Fibroblast of lung (primary cell): Measurements from ENCODE around the gene PILRB. TPM values are rescaled to one million over a fixed set of nuclear protein-coding genes. Genes with fewer than 3 reads are reported as not detected.
"Not testable (repeated sequence)": the region's sequence is repeated elsewhere in the genome, so short reads cannot be mapped to it uniquely, and the experiment has no call there.

Experiments used
- DNase-seq, 2 donors: peaks; one replicate each; pipeline versions ENCODE4 v3.0.0 to v3.0.0-alpha.2; 2010; ENCODE audit warnings: low read depth in 2 of 2
- H2AFZ ChIP-seq: 2 replicates; pipeline ENCODE4 v1.5.1; 2012; ENCODE audit warnings: low read length, control low read depth, inconsistent platforms
- H3K27ac ChIP-seq: 2 replicates; pipeline ENCODE4 v1.5.1; 2011; ENCODE audit warnings: low read length, control low read depth; ENCODE audit not compliant: insufficient read depth
- H3K27me3 ChIP-seq: 2 replicates; pipeline ENCODE4 v1.5.1; 2011; ENCODE audit warnings: mild to moderate bottlenecking, low read length; ENCODE audit not compliant: control insufficient read depth, insufficient read depth
- H3K36me3 ChIP-seq: 2 replicates; pipeline ENCODE4 v1.5.1; 2011; ENCODE audit warnings: low read length; ENCODE audit not compliant: control insufficient read depth, insufficient read depth
- H3K4me1 ChIP-seq: 2 replicates; pipeline ENCODE4 v1.5.1; 2011; ENCODE audit warnings: low read length; ENCODE audit not compliant: control insufficient read depth, insufficient read depth; ENCODE audit errors: extremely low read depth
- H3K4me2 ChIP-seq: 2 replicates; pipeline ENCODE4 v1.5.1; 2011; ENCODE audit warnings: low read length, control low read depth; ENCODE audit not compliant: insufficient read depth; ENCODE audit errors: extremely low read depth
- H3K4me3 ChIP-seq, 4 experiments: fragments of 200-600 bp in 1 of 4; sonication (generic) in 1 of 4; replicated peaks in 1 of 4; 2 replicates each; pipeline ENCODE4 v1.5.1; 2011 to 2016; ENCODE audit warnings: low read length in 4 of 4, low read depth in 3 of 4, mild to moderate bottlenecking in 3 of 4, control low read depth in 2 of 4, inconsistent platforms in 1 of 4, mixed read lengths in 1 of 4; ENCODE audit not compliant: insufficient read depth in 1 of 4; ENCODE audit errors: control extremely low read depth in 1 of 4
- H3K79me2 ChIP-seq: 2 replicates; pipeline ENCODE4 v1.5.1; 2012; ENCODE audit warnings: mild to moderate bottlenecking, low read length, inconsistent platforms; ENCODE audit not compliant: control insufficient read depth, insufficient read depth
- H3K9ac ChIP-seq: 2 replicates; pipeline ENCODE4 v1.5.1; 2011; ENCODE audit warnings: mild to moderate bottlenecking, low read length, control low read depth; ENCODE audit not compliant: insufficient read depth
- H3K9me3 ChIP-seq: 2 replicates; pipeline ENCODE4 v1.5.1; 2012; ENCODE audit warnings: low read depth, low read length; ENCODE audit not compliant: control insufficient read depth, insufficient read depth
- H4K20me1 ChIP-seq: 2 replicates; pipeline ENCODE4 v1.5.1; 2011; ENCODE audit warnings: low read length; ENCODE audit not compliant: control insufficient read depth, insufficient read depth; ENCODE audit errors: extremely low read depth
- EZH2 ChIP-seq: IDR thresholded peaks from 2 replicates; pipeline ENCODE4 v1.5.1; 2012; ENCODE audit warnings: low read length, control low read depth, mild to moderate bottlenecking; ENCODE audit errors: missing control alignments
- polyA plus RNA-seq, 2 donors: library from polyadenylated mRNA; depleted of rRNA in 1 of 2; stranded (reverse) in 1 of 2; unstranded in 1 of 2; fragments of >200 nt; gene quantifications; 2 replicates each; pipeline ENCODE4 v1.2.1, GENCODE V29; 2011 to 2012; ENCODE audit warnings: missing spikeins in 1 of 2
- total RNA-seq: library from RNA; depleted of rRNA; stranded (reverse); fragments of >200 nt; gene quantifications from 2 replicates; pipeline ENCODE4 v1.2.1, GENCODE V29; 2014
- TF ChIP-seq, protein P1 (sequence below), 2 donors: IDR thresholded peaks in 1 of 2; conservative IDR thresholded peaks in 1 of 2; 1 replicate in 1 of 2; 2 replicates in 1 of 2; pipeline ENCODE4 v1.5.1; 2011 to 2012; ENCODE audit warnings: low read length in 2 of 2, control low read depth in 1 of 2, inconsistent platforms in 1 of 2, low read depth in 1 of 2, mild to moderate bottlenecking in 1 of 2

The PILRB gene
- total and polyA plus RNA-seq, 2 donors (not counting 1 experiment from before 2014, with no cell fraction given): 4.3 to 6.5 TPM

DNA sequence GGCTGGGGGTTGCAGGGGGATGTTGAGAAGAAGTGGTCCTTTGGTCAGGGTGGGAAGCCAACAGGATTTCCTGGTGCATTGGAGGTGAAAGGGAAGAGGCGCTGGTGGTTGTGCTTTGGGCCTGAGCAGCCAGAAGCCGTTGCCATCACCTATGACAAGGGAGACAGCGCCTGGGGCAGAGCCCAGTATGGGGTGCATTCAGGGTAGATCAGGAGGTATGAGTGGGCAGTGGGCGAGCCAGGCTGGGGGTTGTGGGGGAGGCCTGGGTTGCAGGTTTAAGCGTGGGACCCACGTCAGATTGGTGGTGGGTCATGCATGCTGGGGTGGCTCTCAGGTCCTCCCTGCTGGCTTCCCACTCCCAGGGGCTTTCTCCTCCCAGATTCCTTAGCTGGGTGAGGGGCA lies 6.3 kb upstream of the PILRB start:
- Histone ChIP-seq H3K9ac (no peak overlapping the region), H3K4me3 (no peak overlapping the region), H3K36me3 (peaks cover 29% of the 10 kb centered on the region), H4K20me1 (no peaks in the 10 kb centered on the region), H3K9me3 (no peaks in the 10 kb centered on the region), H3K79me2 (no peaks in the 10 kb centered on the region), H2AFZ (no peak overlapping the region), H3K4me2 (no peak overlapping the region), H3K27ac (no peak overlapping the region), H3K4me1 (no peaks in the 10 kb centered on the region), H3K27me3 (no peaks in the 10 kb centered on the region)
- no peak for TF ChIP-seq EZH2
- TF ChIP-seq, protein P1, sequence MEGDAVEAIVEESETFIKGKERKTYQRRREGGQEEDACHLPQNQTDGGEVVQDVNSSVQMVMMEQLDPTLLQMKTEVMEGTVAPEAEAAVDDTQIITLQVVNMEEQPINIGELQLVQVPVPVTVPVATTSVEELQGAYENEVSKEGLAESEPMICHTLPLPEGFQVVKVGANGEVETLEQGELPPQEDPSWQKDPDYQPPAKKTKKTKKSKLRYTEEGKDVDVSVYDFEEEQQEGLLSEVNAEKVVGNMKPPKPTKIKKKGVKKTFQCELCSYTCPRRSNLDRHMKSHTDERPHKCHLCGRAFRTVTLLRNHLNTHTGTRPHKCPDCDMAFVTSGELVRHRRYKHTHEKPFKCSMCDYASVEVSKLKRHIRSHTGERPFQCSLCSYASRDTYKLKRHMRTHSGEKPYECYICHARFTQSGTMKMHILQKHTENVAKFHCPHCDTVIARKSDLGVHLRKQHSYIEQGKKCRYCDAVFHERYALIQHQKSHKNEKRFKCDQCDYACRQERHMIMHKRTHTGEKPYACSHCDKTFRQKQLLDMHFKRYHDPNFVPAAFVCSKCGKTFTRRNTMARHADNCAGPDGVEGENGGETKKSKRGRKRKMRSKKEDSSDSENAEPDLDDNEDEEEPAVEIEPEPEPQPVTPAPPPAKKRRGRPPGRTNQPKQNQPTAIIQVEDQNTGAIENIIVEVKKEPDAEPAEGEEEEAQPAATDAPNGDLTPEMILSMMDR (conservative IDR thresholded peaks at IDR 0.05 in 1 of 2, IDR thresholded peaks at IDR 0.05 in 1 of 2; ENCODE audit: low read depth in 1 of 2, low read length in 2 of 2): no peak
- DNase-seq: no peak

DNA sequence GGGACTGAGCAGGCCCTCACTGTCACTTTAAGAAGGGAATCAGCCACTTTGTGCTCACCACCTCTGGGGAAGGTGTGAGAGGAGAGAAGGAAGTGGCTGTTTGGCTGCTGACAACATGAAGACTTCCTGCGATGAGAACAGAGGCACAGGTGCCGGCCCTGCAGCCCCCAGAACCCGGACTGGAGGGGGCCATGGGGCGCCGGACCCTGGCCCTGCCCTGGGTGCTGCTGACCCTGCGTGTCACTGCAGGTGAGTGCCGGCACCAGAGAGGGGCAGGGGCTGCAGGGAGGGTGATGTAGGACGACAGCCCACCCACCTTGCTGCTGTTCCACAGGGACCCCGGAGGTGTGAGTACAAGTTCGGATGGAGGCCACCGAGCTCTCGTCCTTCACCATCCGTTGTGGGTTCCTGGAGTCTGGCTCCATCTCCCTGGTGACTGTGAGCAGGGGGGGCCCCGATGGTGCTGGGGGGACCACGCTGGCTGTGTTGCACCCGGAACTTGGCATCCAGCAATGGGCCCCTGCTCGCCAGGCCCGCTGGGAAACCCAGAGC lies 5.6 kb upstream of the PILRB start:
- DNase-seq, H3K4me3 ChIP-seq, H3K9me3 ChIP-seq, H2AFZ ChIP-seq, H3K79me2 ChIP-seq, H4K20me1 ChIP-seq, H3K27ac ChIP-seq, H3K27me3 ChIP-seq, H3K4me2 ChIP-seq, H3K9ac ChIP-seq, H3K4me1 ChIP-seq: not testable (repeated sequence)
- H3K36me3 ChIP-seq: peaks cover 30% of the 10 kb centered on the region

DNA sequence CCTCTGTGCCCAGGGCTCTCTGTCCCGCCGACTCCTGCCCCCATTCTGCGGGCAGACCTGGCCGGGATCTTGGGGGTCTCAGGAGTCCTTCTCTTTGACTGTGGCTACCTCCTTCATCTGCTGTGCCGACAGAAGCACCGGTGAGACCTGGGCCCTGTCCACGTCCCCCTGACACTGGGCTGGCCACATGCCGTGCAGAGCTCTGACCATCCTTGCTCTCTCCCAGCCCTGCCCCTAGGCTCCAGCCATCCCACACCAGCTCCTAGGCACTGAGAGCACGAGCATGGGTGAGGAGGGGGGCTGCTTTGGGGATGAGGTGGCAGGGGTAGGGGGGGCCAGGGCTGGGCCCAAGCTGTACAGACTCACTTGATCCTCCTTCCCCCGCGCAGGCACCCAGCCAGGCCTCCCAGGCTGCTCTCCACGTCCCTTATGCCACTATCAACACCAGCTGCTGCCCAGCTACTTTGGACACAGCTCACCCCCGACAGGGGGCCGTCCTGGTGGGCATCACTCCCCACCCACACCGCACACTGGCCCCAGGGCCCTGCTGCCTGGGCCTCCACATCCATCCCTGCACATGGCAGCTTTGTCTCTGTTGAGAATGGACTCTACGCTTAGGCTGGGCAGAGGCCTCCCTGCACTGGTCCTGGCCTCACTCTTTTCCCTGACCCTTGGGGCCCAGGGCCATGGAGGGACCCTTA lies 4.8 kb upstream of the PILRB start:
- DNase-seq: no peak
- no peak overlapping the region for H3K4me2 ChIP-seq
- TF ChIP-seq, protein P1 (conservative IDR thresholded peaks at IDR 0.05 in 1 of 2, IDR thresholded peaks at IDR 0.05 in 1 of 2; ENCODE audit: low read depth in 1 of 2, low read length in 2 of 2): no peak
- TF ChIP-seq EZH2: no peak
- H4K20me1 ChIP-seq: no peaks in the 10 kb centered on the region
- peaks cover 25% of the 10 kb centered on the region for H3K36me3 ChIP-seq
- H3K79me2 ChIP-seq: no peaks in the 10 kb centered on the region
- H3K27me3 ChIP-seq: no peaks in the 10 kb centered on the region
- H3K4me1 ChIP-seq: no peaks in the 10 kb centered on the region
- no peak overlapping the region for H3K27ac ChIP-seq
- no peak overlapping the region for H3K9ac ChIP-seq
- no peaks in the 10 kb centered on the region for H3K9me3 ChIP-seq
- H2AFZ ChIP-seq: no peak overlapping the region
- no peak overlapping the region for H3K4me3 ChIP-seq
